Prostate gland (tissue), 2 donors: ENCODE measurements around the gene ABCG1. TPM values are rescaled to one million over a fixed set of nuclear protein-coding genes. Genes with fewer than 3 reads are reported as not detected.

ENCODE experiments used
- DNase-seq: peaks from one replicate; pipeline ENCODE4 v3.0.0-alpha.2; 2019; ENCODE audit warnings: low spot score
- H3K27ac ChIP-seq, 2 donors: fragments of 200-600 bp; sonication (generic); 2 replicates each; pipeline ENCODE4 v1.5.1; 2017 to 2019
- H3K27me3 ChIP-seq: fragments of 200-600 bp; sonication (generic); replicated peaks from 2 replicates; pipeline ENCODE4 v1.5.1; 2019; ENCODE audit not compliant: insufficient read depth
- H3K36me3 ChIP-seq, 2 donors: fragments of 200-600 bp; sonication (generic); 1 replicate in 1 of 2; 2 replicates in 1 of 2; pipeline versions ENCODE4 v1.5.1 to v1.8.1; 2017 to 2019
- H3K4me1 ChIP-seq: fragments of 200-600 bp; sonication (generic); replicated peaks from 2 replicates; pipeline ENCODE4 v1.5.1; 2019
- H3K4me3 ChIP-seq, 2 donors: fragments of 200-600 bp; sonication (generic); 2 replicates each; pipeline ENCODE4 v1.5.1; 2017 to 2019
- H3K9me3 ChIP-seq: fragments of 200-600 bp; sonication (generic); 2 replicates; pipeline ENCODE4 v1.5.1; 2017
- CTCF ChIP-seq, 4 experiments: fragments of 200-600 bp in 2 of 4; fragments of 450-650 bp in 2 of 4; sonication (generic) in 2 of 4; IDR thresholded peaks; 1 replicate in 3 of 4; 2 replicates in 1 of 4; pipeline ENCODE4 v1.5.1; 2016 to 2019; ENCODE audit warnings: antibody characterized with exemption in 4 of 4, mild to moderate bottlenecking in 2 of 4, moderate library complexity in 2 of 4
- POLR2A ChIP-seq: fragments of 450-650 bp; IDR thresholded peaks from one replicate; pipeline ENCODE4 v1.6.1; 2016; ENCODE audit warnings: antibody characterized with exemption, mild to moderate bottlenecking
- POLR2AphosphoS5 ChIP-seq: sonication (generic); formaldehyde crosslinking; IDR thresholded peaks from one replicate; pipeline ENCODE4 v1.6.1; 2017; ENCODE audit warnings: antibody characterized with exemption
- WGBS: methylation state at CpG from one replicate; pipeline ENCODE4 v1.1.5; 2018; 5-methylcytosine and 5-hydroxymethylcytosine counted together
- intact Hi-C: fragments of 100-400 bp; cut with DNase I; formaldehyde crosslinking; loops from one replicate; pipeline ENCODE4 v1.14.2; 2022
- total RNA-seq, 2 donors: library from RNA; depleted of rRNA; stranded (reverse); fragments of >200 nt; gene quantifications; one replicate each; pipeline ENCODE4 v1.1.0, GENCODE V29; 2016

ABCG1 gene
- total RNA-seq, 2 donors from 2014 or later: 22.7 to 28.3 TPM

- 93% methylated on average over 15 of the region's 15 CpGs for WGBS
- Histone ChIP-seq H3K4me1 (no peaks in the 10 kb centered on the region), H3K27ac (no peak overlapping the region), H3K9me3 (no peaks in the 10 kb centered on the region), H3K36me3 (no peaks in the 10 kb centered on the region), H3K27me3 (no peaks in the 10 kb centered on the region), H3K4me3 (no peak overlapping the region)
- no peak for DNase-seq
- TF ChIP-seq POLR2A: no peak
- TF ChIP-seq POLR2AphosphoS5: no peak
- TF ChIP-seq CTCF (IDR thresholded peaks at IDR 0.05): no peak
- intact Hi-C loops: no loop called here
Measured at GRCh38 chr21:42223826-42224575, 5.1 kb downstream of the ABCG1 start.

- TF ChIP-seq POLR2AphosphoS5: no peak
- TF ChIP-seq CTCF (IDR thresholded peaks at IDR 0.05): no peak
- no peak for TF ChIP-seq POLR2A
- intact Hi-C loops: no loop called here
- H3K4me1 ChIP-seq: no peaks in the 10 kb centered on the region
- DNase-seq: no peak
- no peak overlapping the region for H3K27ac ChIP-seq
- no peaks in the 10 kb centered on the region for H3K9me3 ChIP-seq
- H3K27me3 ChIP-seq: no peaks in the 10 kb centered on the region
- H3K36me3 ChIP-seq: no peaks in the 10 kb centered on the region
- 65% methylated on average over 4 of the region's 4 CpGs for WGBS
- H3K4me3 ChIP-seq: no peak overlapping the region
Measured at GRCh38 chr21:42225042-42225441, 6.1 kb downstream of the ABCG1 start.

- DNase-seq: no peak
- H3K4me1 ChIP-seq: no peaks in the 10 kb centered on the region
- TF ChIP-seq CTCF (IDR thresholded peaks at IDR 0.05) (no peak), POLR2A (no peak), POLR2AphosphoS5 (no peak)
- H3K9me3 ChIP-seq: no peaks in the 10 kb centered on the region
- H3K27me3 ChIP-seq: no peaks in the 10 kb centered on the region
- H3K27ac ChIP-seq: no peak overlapping the region
- H3K36me3 ChIP-seq: no peaks in the 10 kb centered on the region
- H3K4me3 ChIP-seq: no peak overlapping the region
- WGBS: 93% methylated on average over 13 of the region's 13 CpGs
- intact Hi-C loops: no loop called here
Measured at GRCh38 chr21:42225571-42226155, 6.7 kb downstream of the ABCG1 start.

GRCh38 chr21:42226626-42227025 lies 7.7 kb downstream of the ABCG1 start:
- no peaks in the 10 kb centered on the region for H3K27me3 ChIP-seq
- TF ChIP-seq POLR2AphosphoS5: no peak
- no peak for TF ChIP-seq POLR2A
- TF ChIP-seq CTCF (IDR thresholded peaks at IDR 0.05): no peak
- H3K27ac ChIP-seq: no peak overlapping the region
- no peaks in the 10 kb centered on the region for H3K36me3 ChIP-seq
- WGBS: 82% methylated on average over 2 of the region's 2 CpGs
- no peak overlapping the region for H3K4me3 ChIP-seq
- intact Hi-C loops: no loop called here
- no peaks in the 10 kb centered on the region for H3K9me3 ChIP-seq
- H3K4me1 ChIP-seq: no peaks in the 10 kb centered on the region
- no peak for DNase-seq
